IMR-90 (cell line): Measurements from ENCODE around the gene ZFP2.

ENCODE experiments used
- CTCF ChIP-seq: conservative IDR thresholded peaks from 2 replicates; pipeline ENCODE4 v1.5.1; 2012; ENCODE audit warnings: mild to moderate bottlenecking, low read depth, low read length, improper control_type of control experiment
- POLR2A ChIP-seq: IDR thresholded peaks from 2 replicates; pipeline ENCODE4 v1.6.1; 2012; ENCODE audit warnings: mild to moderate bottlenecking, low read depth, low read length
- RAD21 ChIP-seq: IDR thresholded peaks from 2 replicates; pipeline ENCODE4 v1.6.1; 2012; ENCODE audit warnings: low read length, improper control_type of control experiment

GRCh38 chr5:178859625-178860521 is 35.8 kb upstream of the ZFP2 start, which contains the start of gene ZNF354B:
- TF ChIP-seq CTCF (0 out of 2 replicates have a peak, but pooled peaks have one; percentile 7), POLR2A (peak; percentile 50; the same call in 1 of the 2 replicates), RAD21 (no peak)
